Measurements from ENCODE around the gene TNIK.

TNIK gene

DNA sequence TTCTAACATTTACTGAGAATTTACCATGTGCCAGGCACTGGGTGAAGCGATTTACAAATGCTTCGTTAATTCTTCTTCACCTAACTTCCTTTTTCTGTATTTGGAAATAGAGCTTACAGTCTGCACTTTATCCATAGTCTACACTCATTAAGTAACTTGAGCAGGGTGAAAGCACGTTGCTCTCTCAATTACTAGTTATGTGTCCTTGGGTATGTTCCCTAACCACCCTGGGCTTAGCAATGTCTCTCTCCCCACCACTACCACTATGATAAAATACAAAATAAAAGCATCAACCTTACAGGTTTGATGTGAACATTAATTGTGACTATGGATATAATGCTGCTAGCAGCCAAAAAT lies 260.8 kb downstream of the TNIK start:
- no peaks in the 10 kb centered on the region for H3F3A ChIP-seq (ENCODE audit: insufficient read depth, low read length)
- H3K36me3 ChIP-seq (ENCODE audit: insufficient read depth, low read length): no peaks in the 10 kb centered on the region
- H3K9ac ChIP-seq (ENCODE audit: low read length): no peak overlapping the region
- no peak overlapping the region for H3K27ac ChIP-seq (ENCODE audit: low read depth, low read length, poor library complexity, severe bottlenecking)
- H3K9me2 ChIP-seq (ENCODE audit: low read depth, low read length): no peaks in the 10 kb centered on the region
- no peak overlapping the region for H3K4me3 ChIP-seq (ENCODE audit: low read depth, low read length, poor library complexity, severe bottlenecking)
- no peak overlapping the region for H3K4me2 ChIP-seq (ENCODE audit: low read length)
- no peaks in the 10 kb centered on the region for H3K27me3 ChIP-seq (ENCODE audit: insufficient read depth, low read length)
- H3K4me1 ChIP-seq (ENCODE audit: insufficient read depth, low read length, severe bottlenecking): no peaks in the 10 kb centered on the region
- H4K20me1 ChIP-seq (ENCODE audit: insufficient read depth, low read length): no peaks in the 10 kb centered on the region
- no peaks in the 10 kb centered on the region for H3K79me2 ChIP-seq (ENCODE audit: insufficient read depth, low read length)
- TF ChIP-seq, protein P1, sequence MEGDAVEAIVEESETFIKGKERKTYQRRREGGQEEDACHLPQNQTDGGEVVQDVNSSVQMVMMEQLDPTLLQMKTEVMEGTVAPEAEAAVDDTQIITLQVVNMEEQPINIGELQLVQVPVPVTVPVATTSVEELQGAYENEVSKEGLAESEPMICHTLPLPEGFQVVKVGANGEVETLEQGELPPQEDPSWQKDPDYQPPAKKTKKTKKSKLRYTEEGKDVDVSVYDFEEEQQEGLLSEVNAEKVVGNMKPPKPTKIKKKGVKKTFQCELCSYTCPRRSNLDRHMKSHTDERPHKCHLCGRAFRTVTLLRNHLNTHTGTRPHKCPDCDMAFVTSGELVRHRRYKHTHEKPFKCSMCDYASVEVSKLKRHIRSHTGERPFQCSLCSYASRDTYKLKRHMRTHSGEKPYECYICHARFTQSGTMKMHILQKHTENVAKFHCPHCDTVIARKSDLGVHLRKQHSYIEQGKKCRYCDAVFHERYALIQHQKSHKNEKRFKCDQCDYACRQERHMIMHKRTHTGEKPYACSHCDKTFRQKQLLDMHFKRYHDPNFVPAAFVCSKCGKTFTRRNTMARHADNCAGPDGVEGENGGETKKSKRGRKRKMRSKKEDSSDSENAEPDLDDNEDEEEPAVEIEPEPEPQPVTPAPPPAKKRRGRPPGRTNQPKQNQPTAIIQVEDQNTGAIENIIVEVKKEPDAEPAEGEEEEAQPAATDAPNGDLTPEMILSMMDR (IDR thresholded peaks at IDR 0.05; ENCODE audit: low read length): no peak
- TF ChIP-seq EZH2 (IDR thresholded peaks at IDR 0.05; ENCODE audit: borderline replicate concordance, low read length): no peak
- H3K9me3 ChIP-seq (ENCODE audit: low read length): no peaks in the 10 kb centered on the region
- H2AFZ ChIP-seq (ENCODE audit: low read length): no peak overlapping the region

DNA sequence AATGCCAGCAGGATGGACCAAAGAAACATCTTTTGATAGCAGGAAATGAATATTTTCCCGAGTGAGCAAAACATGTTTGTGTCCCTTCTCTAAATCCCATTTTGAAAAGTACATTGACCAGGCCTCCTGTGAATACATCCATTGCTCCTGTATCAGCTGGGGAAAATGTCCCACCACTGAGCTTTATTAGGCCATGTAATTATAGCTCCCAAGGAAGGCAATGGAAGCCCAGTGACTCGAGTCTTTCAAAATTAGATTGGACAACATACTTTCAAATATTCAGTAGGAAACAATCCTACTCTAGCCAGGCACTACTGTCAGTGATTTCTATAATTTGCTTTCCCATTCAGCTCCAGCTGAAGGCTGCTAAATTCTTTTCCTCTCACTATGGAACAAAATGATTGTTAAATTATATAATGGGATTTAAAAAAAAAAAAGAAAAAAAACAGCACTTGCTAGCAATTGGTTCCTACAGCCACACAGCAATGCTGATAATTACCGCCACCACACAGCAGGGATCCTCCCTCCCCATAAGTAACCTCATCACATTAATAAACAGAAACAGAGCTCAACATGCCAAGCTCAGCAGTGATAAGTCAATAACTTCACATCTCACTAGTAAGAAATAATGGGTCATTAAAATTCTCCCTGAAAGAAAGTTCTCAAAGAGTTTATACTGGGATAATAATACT lies 261.3 kb downstream of the TNIK start:
- no peaks in the 10 kb centered on the region for H3K36me3 ChIP-seq (ENCODE audit: insufficient read depth, low read length)
- no peaks in the 10 kb centered on the region for H3K79me2 ChIP-seq (ENCODE audit: insufficient read depth, low read length)
- H2AFZ ChIP-seq (ENCODE audit: low read length): no peak overlapping the region
- TF ChIP-seq EZH2 (IDR thresholded peaks at IDR 0.05; ENCODE audit: borderline replicate concordance, low read length): no peak
- TF ChIP-seq, protein P1 (IDR thresholded peaks at IDR 0.05; ENCODE audit: low read length): no peak
- H3K9ac ChIP-seq (ENCODE audit: low read length): no peak overlapping the region
- no peaks in the 10 kb centered on the region for H3K27me3 ChIP-seq (ENCODE audit: insufficient read depth, low read length)
- no peak overlapping the region for H3K4me2 ChIP-seq (ENCODE audit: low read length)
- no peaks in the 10 kb centered on the region for H3K9me2 ChIP-seq (ENCODE audit: low read depth, low read length)
- no peak overlapping the region for H3K27ac ChIP-seq (ENCODE audit: low read depth, low read length, poor library complexity, severe bottlenecking)
- H4K20me1 ChIP-seq (ENCODE audit: insufficient read depth, low read length): no peaks in the 10 kb centered on the region
- H3F3A ChIP-seq (ENCODE audit: insufficient read depth, low read length): no peaks in the 10 kb centered on the region
- H3K4me3 ChIP-seq (ENCODE audit: low read depth, low read length, poor library complexity, severe bottlenecking): no peak overlapping the region
- no peaks in the 10 kb centered on the region for H3K4me1 ChIP-seq (ENCODE audit: insufficient read depth, low read length, severe bottlenecking)
- H3K9me3 ChIP-seq (ENCODE audit: low read length): no peaks in the 10 kb centered on the region

DNA sequence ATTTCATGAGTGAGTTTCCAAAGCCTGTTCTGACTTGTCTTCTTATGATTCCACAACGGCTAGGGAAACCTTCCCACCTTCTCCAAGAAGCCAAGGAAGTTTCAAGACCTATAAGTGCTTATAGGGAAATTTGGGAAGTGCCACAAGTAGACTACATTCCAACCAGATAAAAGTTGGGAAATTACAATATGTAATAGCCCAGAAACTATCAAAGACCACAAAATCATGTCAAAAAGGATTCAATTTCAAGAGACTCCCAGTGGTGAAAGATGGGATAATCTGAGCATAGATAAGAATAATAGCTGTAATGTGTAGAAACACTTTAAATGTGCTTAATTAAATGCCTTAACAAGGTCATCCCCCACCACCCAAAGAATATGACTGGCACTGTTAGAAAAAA lies 264.5 kb downstream of the TNIK start:
- no peaks in the 10 kb centered on the region for H4K20me1 ChIP-seq (ENCODE audit: insufficient read depth, low read length)
- no peaks in the 10 kb centered on the region for H3K9me2 ChIP-seq (ENCODE audit: low read depth, low read length)
- H3K9ac ChIP-seq (ENCODE audit: low read length): no peak overlapping the region
- H3K27ac ChIP-seq (ENCODE audit: low read depth, low read length, poor library complexity, severe bottlenecking): no peak overlapping the region
- no peaks in the 10 kb centered on the region for H3K27me3 ChIP-seq (ENCODE audit: insufficient read depth, low read length)
- no peaks in the 10 kb centered on the region for H3K36me3 ChIP-seq (ENCODE audit: insufficient read depth, low read length)
- no peak for TF ChIP-seq EZH2 (IDR thresholded peaks at IDR 0.05; ENCODE audit: borderline replicate concordance, low read length)
- TF ChIP-seq, protein P1 (IDR thresholded peaks at IDR 0.05; ENCODE audit: low read length): 0 out of 2 replicates have a peak, but pooled peaks have one; percentile 19
- H2AFZ ChIP-seq (ENCODE audit: low read length): no peak overlapping the region
- no peaks in the 10 kb centered on the region for H3K9me3 ChIP-seq (ENCODE audit: low read length)
- no peaks in the 10 kb centered on the region for H3F3A ChIP-seq (ENCODE audit: insufficient read depth, low read length)
- H3K4me3 ChIP-seq (ENCODE audit: low read depth, low read length, poor library complexity, severe bottlenecking): no peak overlapping the region
- no peaks in the 10 kb centered on the region for H3K79me2 ChIP-seq (ENCODE audit: insufficient read depth, low read length)
- H3K4me1 ChIP-seq (ENCODE audit: insufficient read depth, low read length, severe bottlenecking): no peaks in the 10 kb centered on the region
- H3K4me2 ChIP-seq (ENCODE audit: low read length): no peak overlapping the region

All from OCI-LY1 (cell line).